D721Med (cell line): ENCODE data around the gene RNF128.

Experiments used
- DNase-seq: peaks from one replicate; pipeline ENCODE4 v3.0.0; 2011; ENCODE audit warnings: low spot score; ENCODE audit not compliant: insufficient read length
- FAIRE-seq: peaks from 2 replicates; lab custom pipeline; 2011; peaks lifted over from hg19 to GRCh38; lab: Jason Lieb, UNC
- TF ChIP-seq, protein P1 (sequence below): IDR thresholded peaks from 2 replicates; pipeline ENCODE4 v1.5.1; 2012; ENCODE audit warnings: mild to moderate bottlenecking, control low read depth; ENCODE audit not compliant: insufficient read depth; ENCODE audit errors: missing control alignments

RNF128 gene, protein sequence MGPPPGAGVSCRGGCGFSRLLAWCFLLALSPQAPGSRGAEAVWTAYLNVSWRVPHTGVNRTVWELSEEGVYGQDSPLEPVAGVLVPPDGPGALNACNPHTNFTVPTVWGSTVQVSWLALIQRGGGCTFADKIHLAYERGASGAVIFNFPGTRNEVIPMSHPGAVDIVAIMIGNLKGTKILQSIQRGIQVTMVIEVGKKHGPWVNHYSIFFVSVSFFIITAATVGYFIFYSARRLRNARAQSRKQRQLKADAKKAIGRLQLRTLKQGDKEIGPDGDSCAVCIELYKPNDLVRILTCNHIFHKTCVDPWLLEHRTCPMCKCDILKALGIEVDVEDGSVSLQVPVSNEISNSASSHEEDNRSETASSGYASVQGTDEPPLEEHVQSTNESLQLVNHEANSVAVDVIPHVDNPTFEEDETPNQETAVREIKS

DNA sequence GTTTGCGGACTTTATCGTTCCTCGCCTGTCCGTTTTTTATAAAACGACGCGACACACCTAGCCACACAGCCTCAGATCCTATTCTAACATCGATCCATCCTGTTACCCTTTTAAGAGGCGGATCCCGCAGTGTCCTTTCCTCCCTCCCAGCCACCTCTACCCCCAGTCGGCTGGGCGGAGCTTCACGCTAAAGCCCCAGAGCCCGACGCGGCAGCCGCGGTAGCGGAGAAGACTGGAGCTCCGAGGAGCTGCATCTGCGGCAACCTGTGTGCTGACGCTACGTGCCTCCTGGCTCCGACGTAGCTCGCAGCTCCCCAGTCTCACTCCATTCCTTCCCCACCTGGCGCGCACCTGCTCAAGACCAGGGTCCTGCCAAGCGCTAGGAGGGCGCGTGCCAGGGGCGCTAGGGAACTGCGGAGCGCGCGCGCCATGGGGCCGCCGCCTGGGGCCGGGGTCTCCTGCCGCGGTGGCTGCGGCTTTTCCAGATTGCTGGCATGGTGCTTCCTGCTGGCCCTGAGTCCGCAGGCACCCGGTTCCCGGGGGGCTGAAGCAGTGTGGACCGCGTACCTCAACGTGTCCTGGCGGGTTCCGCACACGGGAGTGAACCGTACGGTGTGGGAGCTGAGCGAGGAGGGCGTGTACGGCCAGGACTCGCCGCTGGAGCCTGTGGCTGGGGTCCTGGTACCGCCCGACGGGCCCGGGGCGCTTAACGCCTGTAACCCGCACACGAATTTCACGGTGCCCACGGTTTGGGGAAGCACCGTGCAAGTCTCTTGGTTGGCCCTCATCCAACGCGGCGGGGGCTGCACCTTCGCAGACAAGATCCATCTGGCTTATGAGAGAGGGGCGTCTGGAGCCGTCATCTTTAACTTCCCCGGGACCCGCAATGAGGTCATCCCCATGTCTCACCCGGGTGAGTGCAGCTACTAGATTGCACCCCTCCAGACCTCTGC, at the start of gene RNF128:
Gene RNF128 (plus strand): TSS at position 217 of the 953 bp plus-strand sequence. CDS start 213 bp downstream, at position 430.
- FAIRE-seq = no peak
- no peak for DNase-seq
- TF ChIP-seq, protein P1, sequence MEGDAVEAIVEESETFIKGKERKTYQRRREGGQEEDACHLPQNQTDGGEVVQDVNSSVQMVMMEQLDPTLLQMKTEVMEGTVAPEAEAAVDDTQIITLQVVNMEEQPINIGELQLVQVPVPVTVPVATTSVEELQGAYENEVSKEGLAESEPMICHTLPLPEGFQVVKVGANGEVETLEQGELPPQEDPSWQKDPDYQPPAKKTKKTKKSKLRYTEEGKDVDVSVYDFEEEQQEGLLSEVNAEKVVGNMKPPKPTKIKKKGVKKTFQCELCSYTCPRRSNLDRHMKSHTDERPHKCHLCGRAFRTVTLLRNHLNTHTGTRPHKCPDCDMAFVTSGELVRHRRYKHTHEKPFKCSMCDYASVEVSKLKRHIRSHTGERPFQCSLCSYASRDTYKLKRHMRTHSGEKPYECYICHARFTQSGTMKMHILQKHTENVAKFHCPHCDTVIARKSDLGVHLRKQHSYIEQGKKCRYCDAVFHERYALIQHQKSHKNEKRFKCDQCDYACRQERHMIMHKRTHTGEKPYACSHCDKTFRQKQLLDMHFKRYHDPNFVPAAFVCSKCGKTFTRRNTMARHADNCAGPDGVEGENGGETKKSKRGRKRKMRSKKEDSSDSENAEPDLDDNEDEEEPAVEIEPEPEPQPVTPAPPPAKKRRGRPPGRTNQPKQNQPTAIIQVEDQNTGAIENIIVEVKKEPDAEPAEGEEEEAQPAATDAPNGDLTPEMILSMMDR = no peak

- FAIRE-seq (no peak), DNase-seq (no peak)
- TF ChIP-seq, protein P1 = no peak
These were observed 45.8 kb upstream of the RNF128 start for GRCh38 chrX:106680716-106681115.

GRCh38 chrX:106684207-106684606, 42.3 kb upstream of the RNF128 start:
- DNase-seq (no peak), FAIRE-seq (no peak)
- TF ChIP-seq, protein P1 = no peak

DNA sequence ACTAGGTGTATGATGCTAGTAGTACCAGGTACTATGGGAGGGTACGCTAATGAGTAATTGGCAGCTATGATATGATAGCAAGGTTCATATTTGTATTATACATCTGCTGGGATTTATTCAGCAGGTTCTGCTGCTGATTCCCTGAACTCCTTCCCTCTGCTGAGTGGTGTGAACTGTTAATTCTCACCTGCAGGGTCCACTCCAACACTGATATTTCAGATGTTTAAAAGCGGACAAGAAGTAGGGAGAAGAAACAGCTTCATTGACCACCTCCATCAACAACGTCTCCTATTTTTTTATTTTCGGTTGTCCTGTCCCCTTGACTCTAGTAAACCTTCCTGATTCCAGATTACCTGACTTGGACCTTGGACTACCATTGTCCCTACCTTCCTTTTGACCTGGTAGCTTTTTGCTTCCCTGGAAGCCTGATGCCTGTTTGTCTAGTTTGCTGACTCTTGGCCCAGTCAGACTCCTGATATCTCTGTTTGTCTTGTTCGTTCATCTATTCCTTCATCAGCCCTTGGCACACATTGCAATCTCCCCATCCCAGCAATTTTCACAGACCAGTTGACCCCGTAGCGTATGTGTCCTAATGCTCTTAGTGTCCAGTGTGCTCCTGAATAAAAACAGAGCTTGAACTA, 34.0 kb upstream of the RNF128 start:
- FAIRE-seq = no peak
- DNase-seq = no peak
- TF ChIP-seq, protein P1 = no peak

DNA sequence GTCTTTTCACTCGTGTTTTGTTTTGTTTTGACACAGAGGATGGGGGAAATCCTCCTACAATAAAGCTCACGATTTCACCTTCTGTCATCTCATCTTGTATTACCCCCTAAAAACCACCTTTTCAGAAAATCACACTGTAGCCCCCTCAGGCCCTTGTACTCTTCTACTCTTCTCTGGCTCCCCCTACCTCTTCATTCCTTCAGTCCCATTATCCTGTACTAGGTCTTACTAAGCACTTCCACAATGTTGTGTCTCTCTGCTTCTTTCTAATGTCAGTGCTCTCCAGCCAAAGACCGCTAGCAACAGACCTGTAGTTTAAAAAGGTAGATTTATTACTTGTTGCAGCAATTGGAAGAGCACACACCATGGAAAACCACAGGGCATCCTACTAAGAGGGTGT, 30.0 kb upstream of the RNF128 start:
- TF ChIP-seq, protein P1 = no peak
- no peak for DNase-seq
- FAIRE-seq = no peak

GRCh38 chrX:106698693-106699092, 27.8 kb upstream of the RNF128 start:
- DNase-seq (no peak), FAIRE-seq (no peak)

More at GRCh38 chrX:106698693-106699092, 27.8 kb upstream of the RNF128 start:
- TF ChIP-seq, protein P1 = no peak
